ENCODE results near the gene IL18. TPM values are rescaled to one million over a fixed set of nuclear protein-coding genes. Genes with fewer than 3 reads are reported as not detected.

Gene IL18
- total RNA-seq, result 1 to 10 TPM; 5.8 to 7.9 (median 6.8) TPM

DNA sequence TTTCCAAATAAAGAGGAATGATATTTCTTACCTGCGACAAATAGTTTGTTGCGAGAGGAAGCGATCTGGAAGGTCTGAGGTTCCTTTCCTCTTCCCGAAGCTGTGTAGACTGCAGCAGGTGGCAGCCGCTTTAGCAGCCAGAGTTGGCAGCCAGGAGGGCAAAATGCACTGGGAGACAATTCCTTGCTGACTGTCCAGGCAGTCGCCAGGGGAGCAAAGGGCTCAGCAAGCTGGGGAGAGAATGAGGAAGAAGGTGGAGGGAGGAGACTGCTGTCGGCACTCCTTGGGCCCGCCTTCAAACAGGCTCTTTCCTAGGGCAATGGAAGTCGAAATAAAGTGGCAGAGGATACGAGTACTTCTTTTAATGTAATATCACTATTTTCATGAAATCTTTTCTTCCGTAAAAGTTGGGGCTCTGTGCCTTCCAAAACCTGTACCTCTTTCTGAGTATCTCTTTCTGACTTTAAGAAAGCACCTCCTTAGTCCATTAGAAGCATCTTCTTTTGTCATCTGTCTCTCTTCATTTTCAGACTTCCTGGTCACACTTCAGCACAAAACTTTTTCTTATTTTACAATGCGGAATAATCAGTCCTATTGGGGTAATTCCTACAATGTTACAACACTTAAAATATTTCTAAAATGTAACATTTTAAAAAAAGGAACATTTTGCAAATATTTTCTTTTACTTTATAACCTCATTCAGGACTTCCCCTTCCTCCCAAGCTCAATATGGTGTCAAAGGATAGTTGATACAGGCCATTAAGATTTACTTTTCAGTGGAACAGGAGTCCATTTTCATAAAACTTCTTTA is at the start of gene IL18:
IL18 (minus strand) TSS at position 220 of the 811 bp plus-strand sequence. CDS start 9,041 bp downstream, outside the sequence.
- no peak for DNase-seq (ENCODE audit: extremely low spot score)
- Histone ChIP-seq H3K27me3 (no peaks in the 10 kb centered on the region), H3K36me3 (no peaks in the 10 kb centered on the region), H3K4me3 (peak within 1 kb of the TSS; percentile 28 to 48 (median 34)), H3K4me1 (no peaks in the 10 kb centered on the region), H3K9me3 (no peaks in the 10 kb centered on the region), H3K27ac (replicated peaks in 1 of 4) (peak within 1 kb of the TSS in 2 of 4 donors; percentile 37 to 53)
- WGBS, result 71% methylated on average over 12 of the region's 12 CpGs
- intact Hi-C loops (cut with DNase I), result no loop called here
- TF ChIP-seq POLR2A (IDR thresholded peaks at IDR 0.05; ENCODE audit: low read depth), result no peak
- peak in 1 of 2 donors; percentile 37 for TF ChIP-seq POLR2AphosphoS5 (IDR thresholded peaks at IDR 0.05)
- TF ChIP-seq EP300 (IDR thresholded peaks at IDR 0.05), result no peak
- no peak for TF ChIP-seq CTCF (IDR thresholded peaks at IDR 0.05)

- Histone ChIP-seq H3K36me3 (peaks cover 0 to 17% (median under 1%) of the 10 kb centered on the region in 4 donors), H3K4me3 (no peak overlapping the region), H3K9me3 (no peaks in the 10 kb centered on the region), H3K27me3 (no peaks in the 10 kb centered on the region), H3K27ac (replicated peaks in 1 of 4) (no peak overlapping the region), H3K4me1 (no peaks in the 10 kb centered on the region)
- TF ChIP-seq CTCF (IDR thresholded peaks at IDR 0.05) (no peak), EP300 (IDR thresholded peaks at IDR 0.05) (no peak), POLR2A (IDR thresholded peaks at IDR 0.05; ENCODE audit: low read depth) (no peak)
- intact Hi-C loops (cut with DNase I), result loop anchor here (10.0 kb wide), 1 partner anchor 1082 kb away; no protein-coding TSS in a partner anchor
- DNase-seq (ENCODE audit: extremely low spot score), result no peak
Observed at GRCh38 chr11:112212710-112213109, 48.8 kb upstream of the IL18 start.

DNA sequence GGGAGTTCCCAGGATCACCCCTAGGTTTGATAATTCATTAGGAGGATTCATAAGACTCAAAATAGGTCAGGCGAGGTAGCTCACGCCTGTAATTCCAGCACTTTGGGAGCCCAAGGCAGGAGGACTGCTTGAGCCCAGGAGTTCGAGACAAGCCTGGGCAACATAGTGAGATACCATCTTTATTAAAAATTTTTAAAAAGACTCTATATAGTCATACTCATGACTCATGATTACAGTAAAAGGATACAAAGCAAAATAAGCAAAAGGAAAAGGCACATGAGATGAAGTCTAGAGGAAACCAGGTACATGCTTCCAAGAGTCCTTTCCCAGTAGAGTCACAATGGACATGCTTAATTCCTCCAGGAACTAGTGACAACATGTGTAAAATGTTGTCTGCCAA is 48.4 kb upstream of the IL18 start:
- H3K36me3 ChIP-seq, result peaks cover 0 to 13% (median 0%) of the 10 kb centered on the region in 4 donors
- intact Hi-C loops (cut with DNase I), result loop anchor here (10.0 kb wide), 1 partner anchor 1083 kb away; no protein-coding TSS in a partner anchor
- H3K4me1 ChIP-seq, result no peaks in the 10 kb centered on the region
- no peak for DNase-seq (ENCODE audit: extremely low spot score)
- TF ChIP-seq POLR2A (IDR thresholded peaks at IDR 0.05; ENCODE audit: low read depth) (no peak), EP300 (IDR thresholded peaks at IDR 0.05) (no peak), CTCF (IDR thresholded peaks at IDR 0.05) (no peak), POLR2AphosphoS5 (IDR thresholded peaks at IDR 0.05) (no peak)
- H3K9me3 ChIP-seq, result no peaks in the 10 kb centered on the region
- no peak overlapping the region for H3K4me3 ChIP-seq
- H3K27ac ChIP-seq (replicated peaks in 1 of 4), result no peak overlapping the region
- H3K27me3 ChIP-seq, result no peaks in the 10 kb centered on the region
- 93% methylated on average over 3 of the region's 3 CpGs for WGBS

- Histone ChIP-seq H3K4me1 (no peaks in the 10 kb centered on the region), H3K9me3 (no peaks in the 10 kb centered on the region), H3K4me3 (no peak overlapping the region), H3K36me3 (peaks cover 0 to 5% (median 0%) of the 10 kb centered on the region in 4 donors), H3K27ac (replicated peaks in 1 of 4) (no peak overlapping the region), H3K27me3 (no peaks in the 10 kb centered on the region)
- WGBS, result 55% methylated on average over 2 of the region's 2 CpGs
- intact Hi-C loops (cut with DNase I), result loop anchor here (10.0 kb wide), 1 partner anchor 1083 kb away; no protein-coding TSS in a partner anchor
- TF ChIP-seq POLR2A (IDR thresholded peaks at IDR 0.05; ENCODE audit: low read depth) (no peak), EP300 (IDR thresholded peaks at IDR 0.05) (no peak), CTCF (IDR thresholded peaks at IDR 0.05) (no peak), POLR2AphosphoS5 (IDR thresholded peaks at IDR 0.05) (no peak)
- no peak for DNase-seq (ENCODE audit: extremely low spot score)
Observed at GRCh38 chr11:112211536-112211935, 47.6 kb upstream of the IL18 start.

All from esophagus muscularis mucosa (tissue), 4 donors.